HFFc6 (cell line): ENCODE data around the gene TAX1BP3. TPM values are rescaled to one million over a fixed set of nuclear protein-coding genes. Genes with fewer than 3 reads are reported as not detected.

ENCODE experiments used
- DNase-seq: peaks from one replicate; pipeline ENCODE4 v3.0.0-alpha.2; 2018
- H3K27ac Mint-ChIP-seq: 2 replicates; pipeline ENCODE4 v1.8.0; 2020; ENCODE audit warnings: mild to moderate bottlenecking, mixed read lengths
- H3K27me3 Mint-ChIP-seq: 2 replicates; pipeline ENCODE4 v1.8.0; 2021; ENCODE audit warnings: mild to moderate bottlenecking, moderate library complexity, mixed read lengths; ENCODE audit not compliant: insufficient read depth
- H3K36me3 Mint-ChIP-seq: 2 replicates; pipeline ENCODE4 v1.8.0; 2021; ENCODE audit warnings: low read depth, mixed read lengths
- H3K4me1 Mint-ChIP-seq: 2 replicates; pipeline ENCODE4 v1.8.0; 2020; ENCODE audit warnings: low read depth, mixed read lengths
- H3K4me3 Mint-ChIP-seq: 2 replicates; pipeline ENCODE4 v1.8.0; 2020; ENCODE audit warnings: mild to moderate bottlenecking, moderate library complexity, mixed read lengths
- H3K9me3 Mint-ChIP-seq: 2 replicates; pipeline ENCODE4 v1.8.0; 2020; ENCODE audit warnings: mild to moderate bottlenecking, mixed read lengths
- total RNA-seq, 6 experiments: library from RNA; stranded (reverse); fragmentation: NEBNext Ultra II Directional; extraction: Animal tissue kit (Norgen Biotek cat#: 25700); gene quantifications; 2 replicates in 1 of 6; 3 replicates in 5 of 6; pipeline ENCODE4 v1.2.3, GENCODE V29; 2021
- TF ChIP-seq, protein P1 (sequence below): fragments of 200-600 bp; sonication (generic); IDR thresholded peaks from 2 replicates; pipeline ENCODE4 v1.5.0; 2021; ENCODE audit warnings: antibody characterized with exemption, mild to moderate bottlenecking

TAX1BP3 gene
- total RNA-seq, 6 experiments from 2014 or later, result 289 to 336 (median 313) TPM

GRCh38 chr17:3613124-3613523 lies 55.3 kb downstream of the TAX1BP3 start:
- Mint-ChIP-seq H3K9me3 (no peaks in the 10 kb centered on the region), H3K36me3 (peaks cover 48% of the 10 kb centered on the region), H3K27ac (no peak overlapping the region), H3K4me3 (no peak overlapping the region), H3K27me3 (no peaks in the 10 kb centered on the region), H3K4me1 (no peaks in the 10 kb centered on the region)
- no peak for DNase-seq
- TF ChIP-seq, protein P1, sequence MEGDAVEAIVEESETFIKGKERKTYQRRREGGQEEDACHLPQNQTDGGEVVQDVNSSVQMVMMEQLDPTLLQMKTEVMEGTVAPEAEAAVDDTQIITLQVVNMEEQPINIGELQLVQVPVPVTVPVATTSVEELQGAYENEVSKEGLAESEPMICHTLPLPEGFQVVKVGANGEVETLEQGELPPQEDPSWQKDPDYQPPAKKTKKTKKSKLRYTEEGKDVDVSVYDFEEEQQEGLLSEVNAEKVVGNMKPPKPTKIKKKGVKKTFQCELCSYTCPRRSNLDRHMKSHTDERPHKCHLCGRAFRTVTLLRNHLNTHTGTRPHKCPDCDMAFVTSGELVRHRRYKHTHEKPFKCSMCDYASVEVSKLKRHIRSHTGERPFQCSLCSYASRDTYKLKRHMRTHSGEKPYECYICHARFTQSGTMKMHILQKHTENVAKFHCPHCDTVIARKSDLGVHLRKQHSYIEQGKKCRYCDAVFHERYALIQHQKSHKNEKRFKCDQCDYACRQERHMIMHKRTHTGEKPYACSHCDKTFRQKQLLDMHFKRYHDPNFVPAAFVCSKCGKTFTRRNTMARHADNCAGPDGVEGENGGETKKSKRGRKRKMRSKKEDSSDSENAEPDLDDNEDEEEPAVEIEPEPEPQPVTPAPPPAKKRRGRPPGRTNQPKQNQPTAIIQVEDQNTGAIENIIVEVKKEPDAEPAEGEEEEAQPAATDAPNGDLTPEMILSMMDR, result no peak

Other genes starting within 250 kb of the TAX1BP3 start
- gene OR1E2, start 234.7 kb downstream of the TAX1BP3 start, total RNA-seq, result not detected
- not detected for gene SPATA22, start 196.8 kb downstream of the TAX1BP3 start, total RNA-seq
- gene ASPA, start 192.6 kb downstream of the TAX1BP3 start, total RNA-seq, result not detected
- under 1 TPM in 5 of 6 experiments, not detected in 1; 0.07 to 0.66 (median 0.43) TPM for gene TRPV3, start 110.8 kb downstream of the TAX1BP3 start, total RNA-seq
- gene TRPV1, start 59.2 kb downstream of the TAX1BP3 start, total RNA-seq, result 1 to 10 TPM; 1.2 to 1.9 (median 1.5) TPM
- 10 to 100 TPM in 1 of 6 experiments, 1 to 10 TPM in 5; 7.9 to 10.5 (median 9.1) TPM for gene SHPK, start 32.3 kb downstream of the TAX1BP3 start, total RNA-seq
- gene CTNS, start 31.8 kb downstream of the TAX1BP3 start, total RNA-seq, result 10 to 100 TPM in 1 of 6 experiments, 1 to 10 TPM in 5; 8.8 to 10.2 (median 9.0) TPM
- 10 to 100 TPM; 57.6 to 66.8 (median 64.1) TPM for gene EMC6, start 234 bp upstream of the TAX1BP3 start, total RNA-seq
- gene P2RX5, start 27.6 kb upstream of the TAX1BP3 start, total RNA-seq, result 10 to 100 TPM in 2 of 6 experiments, 1 to 10 TPM in 4; 5.2 to 16.1 (median 7.0) TPM
- 1 to 10 TPM; 3.5 to 8.0 (median 7.0) TPM for gene HASPIN, start 55.3 kb upstream of the TAX1BP3 start, total RNA-seq
- gene ITGAE, start 132.6 kb upstream of the TAX1BP3 start, total RNA-seq, result 10 to 100 TPM; 28.2 to 35.0 (median 30.8) TPM
- gene NCBP3, start 177.7 kb upstream of the TAX1BP3 start, total RNA-seq, result 10 to 100 TPM; 22.4 to 28.6 (median 25.3) TPM
- 1 to 10 TPM; 5.4 to 6.9 (median 6.0) TPM for gene CAMKK1, start 224.5 kb upstream of the TAX1BP3 start, total RNA-seq
- under 1 TPM in 1 of 6 experiments, not detected in 5; 0.08 TPM for gene P2RX1, start 247.9 kb upstream of the TAX1BP3 start, total RNA-seq